DND-41 (cell line): ENCODE measurements around the gene TRIM63.
"Not testable (repeated sequence)": the region's sequence is repeated elsewhere in the genome, so short reads cannot be mapped to it uniquely, and the experiment has no call there.

Experiments used
- ATAC-seq: fragments of 200-7000 bp; cut with Tn5 transposase; 3 replicates; pipeline ENCODE4 v1.9.1; 2021; ENCODE audit warnings: low read depth; ENCODE audit not compliant: insufficient read depth
- DNase-seq: peaks from one replicate; pipeline ENCODE4 v3.0.0-alpha.2; 2020
- H2AFZ ChIP-seq: 2 replicates; pipeline ENCODE4 v1.6.0; 2012; ENCODE audit warnings: low read depth, low read length
- H3K27ac ChIP-seq: 2 replicates; pipeline ENCODE4 v1.5.1; 2012; ENCODE audit warnings: low read length, inconsistent platforms
- H3K27me3 ChIP-seq: fragments of 200-600 bp; sonication (generic); 2 replicates; pipeline ENCODE4 v1.6.0; 2012; ENCODE audit warnings: low read length, mild to moderate bottlenecking, inconsistent platforms; ENCODE audit not compliant: insufficient read depth, poor library complexity
- H3K36me3 ChIP-seq: 2 replicates; pipeline ENCODE4 v1.5.1; 2012; ENCODE audit warnings: low read length, inconsistent platforms; ENCODE audit not compliant: insufficient read depth
- H3K4me1 ChIP-seq: 2 replicates; pipeline ENCODE4 v1.5.1; 2012; ENCODE audit warnings: mild to moderate bottlenecking, low read length; ENCODE audit not compliant: insufficient read depth
- H3K4me2 ChIP-seq: 2 replicates; pipeline ENCODE4 v1.6.0; 2012; ENCODE audit warnings: mild to moderate bottlenecking, moderate library complexity, low read length, inconsistent platforms; ENCODE audit not compliant: insufficient read depth
- H3K4me3 ChIP-seq, 2 experiments: fragments of 200-600 bp in 1 of 2; shearing (Covaris generic) in 1 of 2; 2 replicates each; pipeline ENCODE4 v1.5.1; 2012 to 2016; ENCODE audit warnings: inconsistent platforms in 2 of 2, low read length in 2 of 2, mild to moderate bottlenecking in 2 of 2, low read depth in 1 of 2, moderate library complexity in 1 of 2
- H3K79me2 ChIP-seq: 2 replicates; pipeline ENCODE4 v1.6.0; 2012; ENCODE audit warnings: low read length, inconsistent platforms; ENCODE audit not compliant: insufficient read depth
- H3K9ac ChIP-seq: 2 replicates; pipeline ENCODE4 v1.6.0; 2012; ENCODE audit warnings: low read depth, mild to moderate bottlenecking, inconsistent platforms, low read length, moderate library complexity
- H3K9me3 ChIP-seq: 2 replicates; pipeline ENCODE4 v1.5.1; 2012; ENCODE audit warnings: low read length, moderate library complexity, mild to moderate bottlenecking, inconsistent platforms; ENCODE audit not compliant: insufficient read depth, severe bottlenecking
- H4K20me1 ChIP-seq: 2 replicates; pipeline ENCODE4 v1.6.0; 2012; ENCODE audit warnings: low read length; ENCODE audit not compliant: insufficient read depth
- CTCF ChIP-seq: IDR thresholded peaks from 2 replicates; pipeline ENCODE4 v1.5.1; 2012; ENCODE audit warnings: borderline replicate concordance, low read length, moderate library complexity, mild to moderate bottlenecking; ENCODE audit not compliant: poor library complexity, severe bottlenecking; ENCODE audit errors: extremely low read depth
- EZH2 ChIP-seq: IDR thresholded peaks from 3 replicates; pipeline ENCODE4 v1.6.1; 2012; ENCODE audit warnings: borderline replicate concordance, low read depth, mild to moderate bottlenecking, moderate library complexity, low read length, inconsistent platforms; ENCODE audit not compliant: severe bottlenecking

Gene TRIM63

GRCh38 chr1:26102526-26102925 is 35.1 kb upstream of the TRIM63 start:
- Histone ChIP-seq H3K4me3 (no peak overlapping the region), H3K4me1 (peaks cover 4% of the 10 kb centered on the region; the same call in 1 of the 2 replicates), H3K27me3 (peaks cover 7% of the 10 kb centered on the region), H3K27ac (no peak overlapping the region), H3K36me3 (no peaks in the 10 kb centered on the region), H2AFZ (no peak overlapping the region), H3K4me2 (no peak overlapping the region), H3K9me3 (no peaks in the 10 kb centered on the region), H3K79me2 (no peaks in the 10 kb centered on the region), H3K9ac (no peak overlapping the region), H4K20me1 (no peaks in the 10 kb centered on the region)
- no peak for ATAC-seq
- DNase-seq: no peak
- TF ChIP-seq CTCF (no peak), EZH2 (no peak)

- Histone ChIP-seq H3K27ac (no peak overlapping the region), H4K20me1 (no peaks in the 10 kb centered on the region), H3K79me2 (no peaks in the 10 kb centered on the region), H3K36me3 (no peaks in the 10 kb centered on the region), H3K9ac (no peak overlapping the region), H3K4me3 (no peak overlapping the region), H3K4me2 (no peak overlapping the region), H3K9me3 (no peaks in the 10 kb centered on the region), H2AFZ (no peak overlapping the region), H3K4me1 (peaks cover 4% of the 10 kb centered on the region; the same call in 1 of the 2 replicates), H3K27me3 (peaks cover 7% of the 10 kb centered on the region)
- ATAC-seq (no peak), DNase-seq (no peak)
- TF ChIP-seq CTCF (no peak), EZH2 (no peak)
Measured at GRCh38 chr1:26102119-26102518, 34.7 kb upstream of the TRIM63 start.

- H3K9ac ChIP-seq, H3K36me3 ChIP-seq, H3K4me1 ChIP-seq, H3K79me2 ChIP-seq, H4K20me1 ChIP-seq, H2AFZ ChIP-seq, H3K27me3 ChIP-seq, H3K4me2 ChIP-seq, H3K27ac ChIP-seq, H3K9me3 ChIP-seq, DNase-seq, ATAC-seq, H3K4me3 ChIP-seq: not testable (repeated sequence)
Measured at GRCh38 chr1:26100204-26100603, 32.8 kb upstream of the TRIM63 start.

- ATAC-seq (no peak), DNase-seq (no peak)
- Histone ChIP-seq H3K27me3 (peaks cover 12% of the 10 kb centered on the region), H3K9ac (no peak overlapping the region), H3K4me2 (no peak overlapping the region), H4K20me1 (no peaks in the 10 kb centered on the region), H3K27ac (no peak overlapping the region), H2AFZ (no peak overlapping the region), H3K4me3 (no peak overlapping the region), H3K36me3 (no peaks in the 10 kb centered on the region), H3K4me1 (no peaks in the 10 kb centered on the region), H3K9me3 (no peaks in the 10 kb centered on the region), H3K79me2 (no peaks in the 10 kb centered on the region)
- TF ChIP-seq EZH2 (no peak), CTCF (no peak)
Measured at GRCh38 chr1:26099780-26100179, 32.4 kb upstream of the TRIM63 start.
